Mesenchymal stem cell (in vitro differentiated cells and primary cell): ENCODE results near the gene ADRM1.

Source experiments
- DNase-seq: peaks from one replicate; pipeline ENCODE4 v3.0.0-alpha.2; 2013
- H2AFZ ChIP-seq: one replicate; pipeline ENCODE4 v1.6.1; 2013; ENCODE audit warnings: low read depth, mild to moderate bottlenecking, control low read depth, inconsistent platforms, low read length, moderate library complexity
- H2AK5ac ChIP-seq: 2 replicates; pipeline ENCODE4 v1.6.1; 2013; ENCODE audit warnings: low read length, moderate library complexity, mild to moderate bottlenecking, inconsistent platforms; ENCODE audit not compliant: severe bottlenecking
- H2BK120ac ChIP-seq: one replicate; pipeline ENCODE4 v1.6.1; 2013; ENCODE audit warnings: low read depth, mild to moderate bottlenecking, inconsistent platforms, low read length, moderate library complexity
- H2BK12ac ChIP-seq, 2 experiments: one replicate each; pipeline ENCODE4 v1.6.1; 2013; ENCODE audit warnings: inconsistent platforms in 2 of 2, low read length in 2 of 2, mild to moderate bottlenecking in 2 of 2, moderate library complexity in 2 of 2, control low read depth in 1 of 2
- H2BK15ac ChIP-seq: one replicate; pipeline ENCODE4 v1.6.1; 2013; ENCODE audit warnings: mild to moderate bottlenecking, low read depth, inconsistent platforms; ENCODE audit not compliant: poor library complexity, severe bottlenecking
- H2BK5ac ChIP-seq: 2 replicates; pipeline ENCODE4 v1.6.1; 2013; ENCODE audit warnings: low read depth, mild to moderate bottlenecking, low read length, control low read depth, inconsistent platforms; ENCODE audit not compliant: poor library complexity, severe bottlenecking
- H3K14ac ChIP-seq, 2 experiments: one replicate each; pipeline ENCODE4 v1.6.1; 2013; ENCODE audit warnings: inconsistent platforms in 2 of 2, low read length in 2 of 2, control low read depth in 1 of 2, mild to moderate bottlenecking in 1 of 2, moderate library complexity in 1 of 2
- H3K18ac ChIP-seq, 2 experiments: one replicate each; pipeline ENCODE4 v1.6.1; 2013; ENCODE audit warnings: inconsistent platforms in 2 of 2, low read length in 2 of 2, control low read depth in 1 of 2, low read depth in 1 of 2, mild to moderate bottlenecking in 1 of 2
- H3K23ac ChIP-seq, 2 experiments: one replicate each; pipeline ENCODE4 v1.6.1; 2013; ENCODE audit warnings: inconsistent platforms in 2 of 2, low read length in 2 of 2, mild to moderate bottlenecking in 2 of 2, moderate library complexity in 2 of 2, control low read depth in 1 of 2
- H3K27ac ChIP-seq: 2 replicates; pipeline ENCODE4 v1.5.1; 2013; ENCODE audit warnings: mild to moderate bottlenecking, moderate library complexity, low read length, control low read depth, inconsistent platforms; ENCODE audit not compliant: poor library complexity, severe bottlenecking
- H3K27me3 ChIP-seq, 2 experiments: 2 replicates each; pipeline versions ENCODE4 v1.6.1 to v1.7.0; 2013; ENCODE audit warnings: low read length in 2 of 2, mild to moderate bottlenecking in 2 of 2, moderate library complexity in 2 of 2, control low read depth in 1 of 2, inconsistent platforms in 1 of 2; ENCODE audit not compliant: control insufficient read depth in 1 of 2, insufficient read depth in 1 of 2
- H3K36me3 ChIP-seq, 2 experiments: 2 replicates each; pipeline versions ENCODE4 v1.6.1 to v1.7.0; 2013; ENCODE audit warnings: low read length in 2 of 2, control low read depth in 1 of 2, inconsistent platforms in 1 of 2, low read depth in 1 of 2, mild to moderate bottlenecking in 1 of 2; ENCODE audit not compliant: insufficient read depth in 2 of 2, control insufficient read depth in 1 of 2
- H3K4ac ChIP-seq, 2 experiments: one replicate each; pipeline ENCODE4 v1.6.1; 2013; ENCODE audit warnings: inconsistent platforms in 2 of 2, low read length in 2 of 2, mild to moderate bottlenecking in 2 of 2, moderate library complexity in 2 of 2, control low read depth in 1 of 2, low read depth in 1 of 2
- H3K4me1 ChIP-seq: 2 replicates; pipeline ENCODE4 v1.6.1; 2013; ENCODE audit warnings: low read depth, low read length, control low read depth; ENCODE audit not compliant: control insufficient read depth, insufficient read depth
- H3K4me2 ChIP-seq: 2 replicates; pipeline ENCODE4 v1.6.1; 2013; ENCODE audit warnings: low read length, mild to moderate bottlenecking, inconsistent platforms; ENCODE audit not compliant: poor library complexity, severe bottlenecking
- H3K4me3 ChIP-seq, 2 experiments: 2 replicates each; pipeline versions ENCODE4 v1.5.1 to v1.7.0; 2013; ENCODE audit warnings: low read length in 2 of 2, mild to moderate bottlenecking in 2 of 2, control low read depth in 1 of 2, low read depth in 1 of 2; ENCODE audit not compliant: insufficient read depth in 1 of 2
- H3K79me1 ChIP-seq: replicated peaks from 2 replicates; pipeline ENCODE4 v1.6.1; 2013; ENCODE audit warnings: mild to moderate bottlenecking, control low read depth, low read length, inconsistent platforms; ENCODE audit not compliant: poor library complexity, severe bottlenecking
- H3K9ac ChIP-seq: 2 replicates; pipeline ENCODE4 v1.7.0; 2013; ENCODE audit warnings: mild to moderate bottlenecking, low read length, moderate library complexity
- H3K9me3 ChIP-seq: 2 replicates; pipeline ENCODE4 v1.7.0; 2013; ENCODE audit warnings: mild to moderate bottlenecking, low read length; ENCODE audit not compliant: control insufficient read depth
- H4K8ac ChIP-seq: one replicate; pipeline ENCODE4 v1.6.1; 2013; ENCODE audit warnings: inconsistent platforms, mild to moderate bottlenecking, low read length, moderate library complexity
- H4K91ac ChIP-seq: one replicate; pipeline ENCODE4 v1.6.1; 2013; ENCODE audit warnings: mild to moderate bottlenecking, low read length, inconsistent platforms
- WGBS: methylation state at CpG from one replicate; pipeline ENCODE4 v1.1.7; 2013; ENCODE audit warnings: mixed read lengths; 5-methylcytosine and 5-hydroxymethylcytosine counted together

ADRM1 gene

GRCh38 chr20:62292108-62292507 is 10.7 kb upstream of the ADRM1 start:
- Histone ChIP-seq H3K27me3 (no peaks in the 10 kb centered on the region), H3K27ac (no peak overlapping the region), H2BK5ac (no peak overlapping the region), H3K4me2 (no peak overlapping the region), H2BK120ac (no peak overlapping the region), H3K4me1 (no peaks in the 10 kb centered on the region), H2AFZ (no peak overlapping the region), H3K23ac (no peak overlapping the region), H3K18ac (no peak overlapping the region), H3K4ac (no peak overlapping the region), H4K91ac (no peak overlapping the region), H3K9ac (no peak overlapping the region), H3K4me3 (no peak overlapping the region), H3K9me3 (no peaks in the 10 kb centered on the region), H4K8ac (no peak overlapping the region), H2BK15ac (no peak overlapping the region), H3K36me3 (peaks cover 71 to 81% of the 10 kb centered on the region in 2 experiments), H2BK12ac (no peak overlapping the region), H2AK5ac (no peak overlapping the region), H3K79me1 (peaks cover 10% of the 10 kb centered on the region), H3K14ac (no peak overlapping the region)
- no peak for DNase-seq
- 100% methylated on average over 11 of the region's 11 CpGs for WGBS

- no peak overlapping the region for H2BK15ac ChIP-seq
- H3K36me3 ChIP-seq = peaks cover 69 to 82% of the 10 kb centered on the region in 2 experiments
- H3K14ac ChIP-seq = no peak overlapping the region
- no peak overlapping the region for H3K4me3 ChIP-seq
- no peaks in the 10 kb centered on the region for H3K4me1 ChIP-seq
- H2AFZ ChIP-seq = no peak overlapping the region
- peaks cover 12% of the 10 kb centered on the region for H3K79me1 ChIP-seq
- H3K9ac ChIP-seq = no peak overlapping the region
- H4K91ac ChIP-seq = no peak overlapping the region
- DNase-seq = no peak
- H4K8ac ChIP-seq = no peak overlapping the region
- no peak overlapping the region for H3K23ac ChIP-seq
- H2AK5ac ChIP-seq = no peak overlapping the region
- H2BK5ac ChIP-seq = no peak overlapping the region
- H2BK120ac ChIP-seq = no peak overlapping the region
- H3K4ac ChIP-seq = no peak overlapping the region
- H3K27me3 ChIP-seq = no peaks in the 10 kb centered on the region
- H3K9me3 ChIP-seq = no peaks in the 10 kb centered on the region
- 96% methylated on average over 15 of the region's 20 CpGs for WGBS
- no peak overlapping the region for H3K4me2 ChIP-seq
- H3K27ac ChIP-seq = no peak overlapping the region
- no peak overlapping the region for H3K18ac ChIP-seq
- H2BK12ac ChIP-seq = no peak overlapping the region
These were observed 9.5 kb upstream of the ADRM1 start for GRCh38 chr20:62293111-62293784.

- H4K91ac ChIP-seq = no peak overlapping the region
- no peaks in the 10 kb centered on the region for H3K9me3 ChIP-seq
- no peak overlapping the region for H2AK5ac ChIP-seq
- H3K4me2 ChIP-seq = no peak overlapping the region
- no peak overlapping the region for H3K14ac ChIP-seq
- H3K27me3 ChIP-seq = no peaks in the 10 kb centered on the region
- H3K79me1 ChIP-seq = peaks cover 16% of the 10 kb centered on the region
- H4K8ac ChIP-seq = no peak overlapping the region
- no peak overlapping the region for H2AFZ ChIP-seq
- no peak for DNase-seq
- no peak overlapping the region for H3K9ac ChIP-seq
- no peak overlapping the region for H2BK15ac ChIP-seq
- no peak overlapping the region for H2BK5ac ChIP-seq
- H3K4me1 ChIP-seq = no peaks in the 10 kb centered on the region
- no peak overlapping the region for H3K23ac ChIP-seq
- no peak overlapping the region for H3K18ac ChIP-seq
- no peak overlapping the region for H3K4me3 ChIP-seq
- no peak overlapping the region for H3K4ac ChIP-seq
- peaks cover 66 to 81% of the 10 kb centered on the region in 2 experiments for H3K36me3 ChIP-seq
- no peak overlapping the region for H2BK120ac ChIP-seq
- WGBS = 95% methylated on average over 9 of the region's 9 CpGs
- no peak overlapping the region for H2BK12ac ChIP-seq
- no peak overlapping the region for H3K27ac ChIP-seq
These were observed 8.9 kb upstream of the ADRM1 start for GRCh38 chr20:62293946-62294345.

- Histone ChIP-seq H3K4me3 (no peak overlapping the region), H3K9ac (no peak overlapping the region), H3K79me1 (peaks cover 14% of the 10 kb centered on the region), H3K36me3 (peaks cover 61 to 77% of the 10 kb centered on the region in 2 experiments), H3K27ac (no peak overlapping the region), H3K4me1 (no peaks in the 10 kb centered on the region), H2BK5ac (no peak overlapping the region), H3K27me3 (no peaks in the 10 kb centered on the region), H3K9me3 (no peaks in the 10 kb centered on the region), H3K4ac (no peak overlapping the region), H4K8ac (no peak overlapping the region), H2AFZ (no peak overlapping the region), H2BK15ac (no peak overlapping the region), H3K14ac (no peak overlapping the region), H3K23ac (no peak overlapping the region), H3K18ac (no peak overlapping the region), H2AK5ac (no peak overlapping the region), H2BK120ac (no peak overlapping the region), H4K91ac (no peak overlapping the region), H2BK12ac (no peak overlapping the region), H3K4me2 (no peak overlapping the region)
- DNase-seq = no peak
- 97% methylated on average over 16 of the region's 17 CpGs for WGBS
These were observed 8.3 kb upstream of the ADRM1 start for GRCh38 chr20:62294516-62294915.
